ENCODE results near the gene CCDC178.

Gene CCDC178

GRCh38 chr18:32910694-32911296, 529.7 kb downstream of the CCDC178 start:
- no peak for DNase-seq

DNA sequence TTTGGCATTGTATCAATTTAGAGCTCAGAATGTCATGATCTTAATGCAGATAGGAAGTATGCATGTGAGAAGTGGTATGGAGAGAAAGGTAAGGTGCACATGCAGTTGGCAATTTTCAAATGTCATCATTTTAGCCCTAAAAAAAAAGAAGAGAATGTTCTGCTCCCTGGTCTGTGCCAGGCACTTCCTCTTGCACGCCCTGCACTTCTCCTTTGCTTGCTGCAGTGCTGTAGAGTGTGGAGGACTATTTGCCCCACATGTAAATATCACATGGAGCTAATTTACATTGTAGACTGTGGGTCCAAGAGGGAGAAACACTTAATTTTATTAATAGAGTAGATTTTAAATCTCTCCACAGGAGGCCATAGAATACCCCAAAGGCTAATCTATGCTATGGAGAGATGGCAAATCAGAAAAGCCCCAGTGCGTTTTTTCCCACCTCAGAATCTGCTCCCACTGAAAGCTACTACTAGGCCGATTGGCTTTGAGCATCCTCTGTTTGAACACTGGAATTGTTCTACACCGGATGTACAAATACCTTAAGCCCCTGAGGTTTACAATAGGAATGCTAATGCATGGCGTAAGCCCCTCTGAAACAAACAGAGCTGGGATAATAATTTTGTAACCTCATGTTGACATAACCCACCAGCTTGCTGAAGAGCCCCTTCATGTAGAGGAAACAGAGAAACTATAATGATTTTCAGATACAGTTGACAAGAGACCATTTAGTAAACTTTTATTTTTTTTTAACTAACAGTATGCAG, 530.5 kb downstream of the CCDC178 start:
- DNase-seq: no peak

DNA sequence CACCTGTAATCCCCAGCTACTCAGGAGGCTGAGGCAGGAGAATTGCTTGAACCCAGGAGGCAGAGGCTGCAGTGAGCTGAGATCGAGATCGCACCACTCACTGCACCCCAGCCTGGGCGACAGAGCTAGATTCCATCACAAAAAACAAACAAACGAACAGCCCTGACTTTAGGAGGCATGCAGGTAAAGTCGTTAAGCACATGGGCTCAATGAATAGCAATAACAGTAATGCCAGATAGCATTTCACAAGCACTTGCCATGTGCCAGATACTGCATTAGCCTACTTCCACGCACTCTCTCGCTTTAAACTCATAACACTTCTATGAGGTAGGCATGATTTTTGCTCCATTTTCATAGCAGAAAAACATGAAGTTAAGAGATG, 532.1 kb downstream of the CCDC178 start:
- DNase-seq: no peak

DNA sequence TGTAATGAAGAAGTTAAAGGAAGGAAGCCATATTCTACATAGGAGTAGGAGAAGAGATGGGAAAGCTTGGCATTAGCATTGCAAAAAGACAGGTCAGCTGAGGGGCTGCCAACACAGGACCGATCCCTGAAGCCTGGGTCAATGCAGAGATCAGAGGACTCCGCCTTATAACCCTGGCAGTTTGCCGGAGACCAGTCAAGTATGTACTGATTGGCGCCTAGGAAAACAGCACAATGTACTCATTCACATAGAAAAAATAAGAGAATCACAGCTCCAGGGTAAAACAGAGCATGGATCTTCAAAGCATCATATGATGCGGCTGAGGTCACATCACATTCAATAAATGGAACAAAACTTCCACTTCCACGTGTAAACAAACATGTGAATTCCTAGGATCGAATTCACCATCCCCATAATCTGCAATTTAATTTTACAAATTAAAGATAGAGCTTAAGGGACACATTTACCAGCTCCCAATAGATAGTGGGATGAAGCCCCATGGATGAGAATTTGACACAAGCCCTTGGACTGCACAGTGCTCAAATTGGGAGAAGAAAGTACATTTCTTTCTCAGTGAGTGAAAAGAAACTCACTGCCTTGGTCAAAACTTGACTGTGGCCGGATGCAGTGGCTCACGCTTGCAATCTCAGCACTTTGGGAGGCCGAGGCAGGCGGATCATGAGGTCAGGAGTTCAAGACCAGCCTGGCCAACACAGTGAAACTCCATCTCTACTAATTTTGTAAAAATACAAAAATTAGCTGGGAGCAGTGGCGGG, 532.7 kb downstream of the CCDC178 start:
- DNase-seq: no peak

DNA sequence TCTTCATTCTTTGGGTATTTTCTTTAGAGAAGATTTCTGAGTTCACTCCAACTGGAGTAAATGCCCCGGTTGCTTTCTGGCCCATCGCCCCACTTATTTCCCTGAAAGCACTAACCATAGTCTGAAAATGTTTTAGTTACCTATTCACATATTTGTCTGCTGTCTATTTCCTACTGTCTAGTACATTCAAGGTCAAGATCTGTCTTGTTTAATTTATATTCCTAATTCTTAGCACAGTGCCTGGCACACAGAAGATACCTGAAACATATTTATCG, 533.3 kb downstream of the CCDC178 start:
- no peak for DNase-seq

- peak; percentile 30 for DNase-seq
Observed at GRCh38 chr18:32906506-32907310, 533.8 kb downstream of the CCDC178 start.

GRCh38 chr18:32905651-32906050, 534.9 kb downstream of the CCDC178 start:
- no peak for DNase-seq

GRCh38 chr18:32902568-32903330, 537.8 kb downstream of the CCDC178 start:
- DNase-seq: no peak

DNA sequence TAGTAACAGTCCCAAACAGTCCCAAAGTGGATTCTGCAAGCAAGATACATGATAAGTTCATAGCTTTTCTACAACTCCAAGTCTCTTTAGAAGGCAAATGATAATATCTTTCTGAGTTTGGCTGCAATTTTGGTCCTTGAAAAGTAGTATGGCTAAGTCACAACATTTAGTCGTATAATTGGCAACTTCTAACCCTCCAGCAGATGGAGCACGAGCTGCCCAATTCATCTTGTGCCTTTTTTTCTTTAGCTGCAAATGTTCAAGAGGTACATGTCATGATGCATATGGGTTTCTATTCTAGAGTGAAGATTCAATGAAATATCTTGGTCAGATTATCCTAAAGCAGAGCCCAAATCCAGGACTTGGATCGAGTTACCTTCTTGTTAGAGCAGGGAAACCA, 540.7 kb downstream of the CCDC178 start:
- no peak for DNase-seq

- DNase-seq: no peak
Observed at GRCh38 chr18:32896776-32897547, 543.6 kb downstream of the CCDC178 start.

GRCh38 chr18:32893915-32894314, 546.6 kb downstream of the CCDC178 start:
- DNase-seq: no peak

DNA sequence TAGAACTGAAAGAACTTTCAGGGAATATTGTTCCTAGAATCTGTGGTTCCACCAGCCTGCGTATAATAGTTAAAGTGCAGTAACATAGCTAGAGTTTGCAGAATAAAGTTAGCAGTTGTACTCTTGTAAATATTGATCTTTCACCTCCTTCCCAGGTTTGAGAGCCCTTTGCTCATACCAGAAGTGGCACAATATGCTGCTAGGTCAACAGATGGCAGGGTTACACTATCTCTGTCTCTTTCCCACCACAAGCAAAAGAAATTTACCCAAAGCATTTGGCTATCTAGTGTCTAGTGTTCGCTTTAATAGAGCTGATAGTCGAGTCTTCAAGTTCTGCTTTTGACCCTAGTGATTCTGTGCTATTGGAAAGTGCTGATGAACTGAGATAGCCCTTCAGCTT, 548.7 kb downstream of the CCDC178 start:
- DNase-seq: no peak

DNA sequence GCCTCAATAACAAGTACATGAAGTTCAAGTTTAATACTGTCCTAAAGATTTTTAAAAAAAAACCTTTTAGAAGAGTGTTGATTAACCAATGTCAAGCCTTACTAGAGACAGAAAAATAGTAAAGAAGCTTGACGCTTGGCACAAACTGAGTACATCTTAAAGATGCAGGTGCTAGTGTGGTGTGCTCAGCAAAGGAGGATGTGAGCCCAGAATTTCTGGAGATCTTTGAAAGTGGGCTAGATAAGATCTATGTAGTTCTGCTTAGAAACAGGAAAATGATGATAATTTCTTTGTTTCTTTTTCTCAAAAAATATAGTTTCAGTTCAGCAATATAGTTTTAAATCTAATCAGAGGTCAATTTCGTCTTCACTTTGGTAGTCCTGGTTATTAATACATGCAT, 549.4 kb downstream of the CCDC178 start:
- no peak for DNase-seq

GRCh38 chr18:32889615-32890593, 550.6 kb downstream of the CCDC178 start:
- DNase-seq: no peak

DNA sequence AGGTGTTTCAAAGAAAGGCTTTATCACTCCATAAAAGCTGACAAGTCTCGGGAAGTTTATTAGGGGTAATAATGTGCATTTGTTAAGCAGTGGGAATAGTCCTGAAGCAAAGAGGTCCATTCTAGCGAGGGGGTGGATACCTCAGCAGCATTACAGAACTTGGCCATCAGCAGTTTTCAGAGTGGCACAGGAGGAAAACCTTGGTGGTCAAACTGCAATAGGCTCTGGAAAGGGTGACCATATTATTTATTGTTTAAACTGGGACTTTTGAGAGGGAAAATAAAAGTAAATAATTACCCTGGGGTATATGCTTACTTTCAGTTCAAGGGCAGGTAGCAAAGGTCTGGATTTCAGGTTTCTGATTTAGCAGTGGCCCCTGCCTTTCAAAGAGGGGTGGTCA, 552.2 kb downstream of the CCDC178 start:
- DNase-seq: no peak

Data from fibroblast of skin of abdomen (primary cell).